HG02678 (cell line): ENCODE data around the gene FCER1G.

Experiments
- ATAC-seq: cut with Tn5 transposase; IDR thresholded peaks from one replicate; pipeline ENCODE4 v1.9.1; 2021; ENCODE audit warnings: mild to moderate bottlenecking, moderate library complexity; ENCODE audit not compliant: unreplicated experiment

Gene FCER1G

DNA sequence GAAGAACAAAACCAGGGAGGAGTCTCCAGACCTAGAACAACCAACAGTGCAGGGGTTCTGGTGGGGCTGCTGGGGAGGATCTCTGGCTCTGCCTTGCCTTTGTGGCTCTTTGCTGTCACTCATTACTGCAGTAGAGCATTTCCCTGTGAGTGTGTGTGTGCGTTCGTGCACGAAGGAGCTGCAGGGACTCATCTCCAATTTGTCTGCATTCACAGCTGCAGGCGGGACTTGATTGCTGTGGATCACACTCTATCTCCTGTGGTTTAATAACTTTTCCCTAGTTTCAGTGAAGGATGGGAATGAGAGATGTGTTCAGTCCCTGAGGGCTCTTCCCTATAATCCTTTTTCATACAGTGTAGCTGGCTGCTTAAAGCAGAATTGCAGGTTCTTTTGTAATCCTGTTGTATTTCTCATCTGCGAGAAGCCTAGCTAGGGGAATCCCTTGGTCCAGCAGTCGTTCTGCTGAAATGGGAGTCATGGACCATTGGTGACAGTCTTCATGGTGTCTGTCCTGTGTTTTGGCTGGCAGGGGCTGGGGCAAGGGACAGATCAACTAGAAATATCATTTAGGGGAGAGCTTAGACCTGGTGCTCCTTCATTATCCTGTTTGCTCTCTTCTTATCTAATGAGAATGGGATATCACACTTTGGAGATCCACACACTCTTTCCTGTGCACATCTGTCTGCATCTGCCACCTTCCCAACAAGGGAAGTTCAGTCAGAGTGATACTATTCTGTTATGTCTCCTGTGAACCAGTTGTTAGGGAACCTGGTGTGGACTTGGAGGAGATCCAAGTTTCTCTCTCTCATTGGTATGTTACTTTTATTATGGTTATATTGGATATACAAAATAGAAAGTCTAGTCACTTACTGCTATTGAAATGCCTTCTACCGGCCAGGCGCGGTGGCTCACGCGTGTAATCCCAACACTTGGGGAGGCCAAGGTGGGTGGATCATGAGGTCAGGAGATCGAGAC lies 46.5 kb downstream of the FCER1G start:
- ATAC-seq: no peak

DNA sequence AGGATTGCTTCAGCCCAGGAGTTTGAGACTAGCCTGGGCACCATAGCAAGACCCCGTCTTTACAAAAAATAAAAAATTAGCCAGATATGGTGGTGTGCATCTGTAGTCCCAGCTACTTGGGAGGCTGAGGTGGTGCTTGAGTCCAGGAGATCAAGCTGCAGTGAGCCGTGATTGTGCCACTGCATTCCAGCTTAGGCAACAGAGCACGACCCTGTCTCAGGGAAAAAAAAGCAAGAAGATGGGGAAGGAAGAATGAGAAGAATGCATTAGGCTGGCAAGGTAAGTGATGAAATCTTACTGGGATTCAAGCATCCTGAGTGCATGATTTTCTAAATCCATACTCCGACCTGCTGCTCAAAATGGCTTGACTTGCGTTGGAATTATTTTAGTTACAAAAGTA lies 50.2 kb downstream of the FCER1G start:
- ATAC-seq: no peak

DNA sequence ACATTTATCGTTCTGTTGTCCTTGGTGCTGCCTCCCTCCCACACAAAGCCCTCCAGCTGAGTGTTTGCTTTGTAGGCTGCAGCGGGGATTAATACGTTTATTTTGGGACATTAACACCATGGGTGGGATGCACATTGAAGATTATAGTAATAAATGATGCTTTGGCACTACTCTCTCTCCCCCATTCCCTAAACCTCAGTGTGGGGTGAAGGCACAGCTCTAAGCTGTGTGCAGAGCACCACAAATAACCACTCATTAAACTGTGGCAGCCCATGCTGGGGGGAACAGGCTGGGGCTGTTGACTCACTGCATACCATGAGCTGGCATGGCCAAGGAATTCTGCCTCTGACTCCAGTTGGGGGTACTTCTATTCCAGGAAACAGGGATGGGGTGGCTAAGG lies 51.1 kb downstream of the FCER1G start:
- no peak for ATAC-seq

DNA sequence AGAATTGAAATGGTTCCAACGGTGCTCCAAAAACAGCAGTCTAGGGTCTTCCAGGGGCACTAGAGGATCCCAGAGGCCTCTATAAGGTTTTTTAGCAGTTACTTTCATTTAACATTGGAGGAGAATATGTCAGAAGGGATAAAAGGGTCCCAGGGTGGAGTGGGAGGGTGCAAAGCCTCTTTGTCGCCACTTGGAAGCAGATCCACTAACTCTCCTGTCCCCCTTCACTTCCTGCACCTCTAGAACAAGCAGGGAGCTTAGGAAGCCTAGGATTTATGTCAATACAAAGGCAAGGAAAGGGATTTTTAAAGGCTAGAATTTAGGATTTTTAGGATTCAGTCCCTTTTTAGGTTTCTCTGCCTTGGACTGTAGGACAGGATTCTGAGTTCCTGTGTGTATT lies 51.7 kb downstream of the FCER1G start:
- ATAC-seq: no peak

GRCh38 chr1:161267321-161267720 lies 52.2 kb downstream of the FCER1G start:
- no peak for ATAC-seq
